Type B pancreatic cell (in vitro differentiated cells): Measurements from ENCODE around the gene UBE2O. TPM values are rescaled to one million over a fixed set of nuclear protein-coding genes. Genes with fewer than 3 reads are reported as not detected.

Source experiments
- DNase-seq: peaks from one replicate; pipeline ENCODE4 v3.0.0; 2021; ENCODE audit warnings: mixed read lengths; ENCODE audit not compliant: unreplicated experiment; ENCODE audit errors: extremely low spot score
- H3K27ac Mint-ChIP-seq: 2 replicates; pipeline ENCODE4 v1.8.0; 2021; ENCODE audit warnings: mild to moderate bottlenecking, mixed read lengths
- H3K27me3 Mint-ChIP-seq: 2 replicates; pipeline ENCODE4 v1.8.0; 2021; ENCODE audit warnings: mixed read lengths
- H3K36me3 Mint-ChIP-seq: 2 replicates; pipeline ENCODE4 v1.8.0; 2021; ENCODE audit warnings: mixed read lengths
- H3K4me1 Mint-ChIP-seq: one replicate; pipeline ENCODE4 v1.8.0; 2021; ENCODE audit warnings: mixed read lengths; ENCODE audit not compliant: unreplicated experiment
- H3K4me3 Mint-ChIP-seq: 2 replicates; pipeline ENCODE4 v1.8.0; 2021; ENCODE audit warnings: mild to moderate bottlenecking, mixed read lengths
- H3K9me3 Mint-ChIP-seq: 2 replicates; pipeline ENCODE4 v1.8.0; 2021; ENCODE audit warnings: mixed read lengths
- CTCF ChIP-seq: fragments of 200-600 bp; sonication (generic); conservative IDR thresholded peaks from 2 replicates; pipeline ENCODE4 v1.5.0; 2021; ENCODE audit warnings: antibody characterized with exemption, mild to moderate bottlenecking
- total RNA-seq: library from RNA; stranded (reverse); gene quantifications from 2 replicates; pipeline ENCODE4 v1.2.1, GENCODE V29; 2021; ENCODE audit warnings: low replicate concordance

The UBE2O gene
- total RNA-seq, 1 donor from 2014 or later = 51.5 TPM

GRCh38 chr17:76472258-76472645, 19.3 kb upstream of the UBE2O start:
- no peak for DNase-seq
- Mint-ChIP-seq H3K36me3 (no peaks in the 10 kb centered on the region), H3K9me3 (no peaks in the 10 kb centered on the region)

GRCh38 chr17:76471498-76472257, 18.7 kb upstream of the UBE2O start:
- DNase-seq = no peak
- TF ChIP-seq CTCF = no peak
- H3K36me3 Mint-ChIP-seq = no peaks in the 10 kb centered on the region
- no peaks in the 10 kb centered on the region for H3K27me3 Mint-ChIP-seq
- H3K9me3 Mint-ChIP-seq = no peaks in the 10 kb centered on the region
- H3K4me1 Mint-ChIP-seq = no peaks in the 10 kb centered on the region
- no peak overlapping the region for H3K4me3 Mint-ChIP-seq
- H3K27ac Mint-ChIP-seq = no peak overlapping the region

More at GRCh38 chr17:76472258-76472645, 19.3 kb upstream of the UBE2O start:
- H3K4me1 Mint-ChIP-seq = no peaks in the 10 kb centered on the region
- H3K27me3 Mint-ChIP-seq = no peaks in the 10 kb centered on the region
- no peak for TF ChIP-seq CTCF
- H3K27ac Mint-ChIP-seq = no peak overlapping the region
- H3K4me3 Mint-ChIP-seq = no peak overlapping the region

GRCh38 chr17:76469991-76470739, 17.2 kb upstream of the UBE2O start:
- TF ChIP-seq CTCF = no peak
- Mint-ChIP-seq H3K9me3 (no peaks in the 10 kb centered on the region), H3K4me1 (peaks cover 5% of the 10 kb centered on the region), H3K36me3 (no peaks in the 10 kb centered on the region), H3K27ac (no peak overlapping the region), H3K27me3 (no peaks in the 10 kb centered on the region), H3K4me3 (no peak overlapping the region)
- DNase-seq = no peak

- no peak for DNase-seq
- peaks cover 5% of the 10 kb centered on the region for H3K4me1 Mint-ChIP-seq
These were observed 16.4 kb upstream of the UBE2O start for GRCh38 chr17:76469076-76469990.

More at GRCh38 chr17:76469076-76469990, 16.4 kb upstream of the UBE2O start:
- Mint-ChIP-seq H3K27me3 (no peaks in the 10 kb centered on the region), H3K9me3 (no peaks in the 10 kb centered on the region), H3K36me3 (no peaks in the 10 kb centered on the region), H3K27ac (no peak overlapping the region), H3K4me3 (no peak overlapping the region)
- no peak for TF ChIP-seq CTCF
